ENCODE measurements around the gene TADA1.

DNA sequence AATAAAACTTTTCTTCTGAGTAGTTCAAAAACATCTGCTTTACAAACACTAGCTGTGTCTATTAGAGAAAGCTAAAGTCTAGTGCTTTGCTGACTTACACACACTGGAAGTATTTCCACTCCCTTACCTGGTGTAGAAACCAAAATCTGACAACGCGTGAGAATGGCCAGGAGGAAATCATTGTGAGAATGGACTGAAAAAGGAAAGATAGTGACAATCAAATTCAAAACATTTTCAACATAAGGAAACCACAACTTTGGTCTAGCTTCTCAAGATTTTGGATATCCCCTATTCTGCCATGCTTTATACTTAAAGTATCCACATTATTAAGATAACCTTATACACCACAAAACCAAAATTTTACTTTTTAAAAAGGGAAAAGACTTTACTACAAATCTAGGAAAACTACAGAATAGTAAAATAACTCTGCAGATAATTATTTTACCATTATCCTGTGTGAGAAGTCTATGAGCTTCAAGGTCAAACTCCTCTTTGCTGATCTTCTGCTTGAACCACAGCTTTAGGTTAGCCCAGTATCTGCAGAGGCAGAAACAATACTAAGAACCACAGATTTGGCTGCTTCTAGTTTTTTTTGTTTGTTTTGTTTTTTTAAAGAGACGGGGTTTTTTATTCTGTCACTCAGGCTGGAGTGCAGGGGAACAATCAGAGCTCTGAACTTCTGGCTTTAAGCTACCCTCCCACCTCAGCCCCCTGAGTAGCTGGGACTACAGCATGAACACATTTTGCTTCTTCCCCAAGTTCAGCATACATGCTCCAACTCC lies 6.6 kb downstream of the TADA1 start:
- no peak for TF ChIP-seq SPI1 (IDR thresholded peaks at IDR 0.05; ENCODE audit: borderline replicate concordance, low read depth)
- TF ChIP-seq CTCF (IDR thresholded peaks at IDR 0.05; ENCODE audit: insufficient read depth, low read length), result no peak
- no peak for TF ChIP-seq POLR2AphosphoS5 (IDR thresholded peaks at IDR 0.05; ENCODE audit: low read depth)

All from HL-60 (cell line).